H9 (cell line): ENCODE results near the gene EFCAB10. TPM values are rescaled to one million over a fixed set of nuclear protein-coding genes. Genes with fewer than 3 reads are reported as not detected.

ENCODE experiments used
- DNase-seq: peaks from one replicate; pipeline ENCODE4 v3.0.0-alpha.2; 2017
- H2AFZ ChIP-seq: one replicate; pipeline ENCODE4 v1.6.1; 2013; ENCODE audit warnings: mild to moderate bottlenecking, low read length, control low read depth, moderate library complexity
- H2AK5ac ChIP-seq: 2 replicates; pipeline ENCODE4 v1.6.1; 2013; ENCODE audit warnings: low read length, control low read depth, mixed read lengths; ENCODE audit not compliant: insufficient read length
- H2BK120ac ChIP-seq: one replicate; pipeline ENCODE4 v1.6.1; 2013; ENCODE audit warnings: low read depth, mild to moderate bottlenecking, low read length, control low read depth, inconsistent platforms; ENCODE audit not compliant: poor library complexity, severe bottlenecking
- H2BK12ac ChIP-seq: 2 replicates; pipeline ENCODE4 v1.6.1; 2013; ENCODE audit warnings: low read length, control low read depth, mixed read lengths, low read depth; ENCODE audit not compliant: insufficient read length
- H2BK15ac ChIP-seq: 2 replicates; pipeline ENCODE4 v1.6.1; 2013; ENCODE audit warnings: low read depth, low read length, control low read depth
- H2BK20ac ChIP-seq: one replicate; pipeline ENCODE4 v1.6.1; 2013; ENCODE audit warnings: low read depth, mild to moderate bottlenecking, low read length, control low read depth, inconsistent platforms; ENCODE audit not compliant: poor library complexity, severe bottlenecking
- H2BK5ac ChIP-seq: 2 replicates; pipeline ENCODE4 v1.6.1; 2013; ENCODE audit warnings: low read length, control low read depth, mixed read lengths; ENCODE audit not compliant: insufficient read length
- H3K14ac ChIP-seq: 2 replicates; pipeline ENCODE4 v1.6.1; 2013; ENCODE audit warnings: low read length, control low read depth; ENCODE audit not compliant: insufficient read depth
- H3K18ac ChIP-seq: 2 replicates; pipeline ENCODE4 v1.6.1; 2013; ENCODE audit warnings: low read depth, mild to moderate bottlenecking, mixed read lengths, low read length, control low read depth; ENCODE audit not compliant: insufficient read length
- H3K23ac ChIP-seq: 2 replicates; pipeline ENCODE4 v1.6.1; 2013; ENCODE audit warnings: low read length, control low read depth, mixed read lengths, low read depth; ENCODE audit not compliant: insufficient read length
- H3K23me2 ChIP-seq: 2 replicates; pipeline ENCODE4 v1.6.1; 2013; ENCODE audit warnings: low read depth, mild to moderate bottlenecking, mixed read lengths, low read length, control low read depth; ENCODE audit not compliant: insufficient read length, poor library complexity, severe bottlenecking
- H3K27ac ChIP-seq: 2 replicates; pipeline ENCODE4 v1.5.1; 2013; ENCODE audit warnings: low read length, control low read depth, mixed read lengths, low read depth; ENCODE audit not compliant: insufficient read length
- H3K27me3 ChIP-seq: 2 replicates; pipeline ENCODE4 v1.6.1; 2013; ENCODE audit warnings: low read length, control low read depth, inconsistent platforms; ENCODE audit not compliant: insufficient read depth
- H3K4ac ChIP-seq: 2 replicates; pipeline ENCODE4 v1.6.1; 2013; ENCODE audit warnings: low read depth, mild to moderate bottlenecking, control low read depth, inconsistent platforms, low read length, moderate library complexity
- H3K4me1 ChIP-seq: 2 replicates; pipeline ENCODE4 v1.6.1; 2013; ENCODE audit warnings: low read length, control low read depth, inconsistent platforms; ENCODE audit not compliant: insufficient read depth
- H3K4me2 ChIP-seq: 2 replicates; pipeline ENCODE4 v1.6.1; 2013; ENCODE audit warnings: low read length, control low read depth, mixed read lengths; ENCODE audit not compliant: insufficient read length, insufficient read depth
- H3K56ac ChIP-seq: 2 replicates; pipeline ENCODE4 v1.6.1; 2013; ENCODE audit warnings: low read depth, mild to moderate bottlenecking, mixed read lengths, low read length, control low read depth; ENCODE audit not compliant: insufficient read length
- H3K79me1 ChIP-seq: 2 replicates; pipeline ENCODE4 v1.6.1; 2013; ENCODE audit warnings: low read depth, mild to moderate bottlenecking, moderate library complexity, low read length, control low read depth, inconsistent platforms; ENCODE audit not compliant: insufficient read depth, poor library complexity, severe bottlenecking
- H3K79me2 ChIP-seq: 2 replicates; pipeline ENCODE4 v1.6.1; 2013; ENCODE audit warnings: low read length, control low read depth, inconsistent platforms; ENCODE audit not compliant: insufficient read depth
- H3K9ac ChIP-seq: 2 replicates; pipeline ENCODE4 v1.6.1; 2013; ENCODE audit warnings: low read length, control low read depth, mixed read lengths; ENCODE audit not compliant: insufficient read length; ENCODE audit errors: extremely low read depth
- H3K9me3 ChIP-seq: one replicate; pipeline ENCODE4 v1.6.1; 2013; ENCODE audit warnings: low read depth, low read length, inconsistent platforms; ENCODE audit not compliant: control insufficient read depth
- H3T11ph ChIP-seq: one replicate; pipeline ENCODE4 v1.6.1; 2013; ENCODE audit warnings: mild to moderate bottlenecking, low read length, control low read depth, inconsistent platforms
- H4K20me1 ChIP-seq: one replicate; pipeline ENCODE4 v1.6.1; 2013; ENCODE audit not compliant: control insufficient read depth, insufficient read length, insufficient read depth
- H4K5ac ChIP-seq: 2 replicates; pipeline ENCODE4 v1.6.1; 2013; ENCODE audit warnings: low read depth, mild to moderate bottlenecking, mixed read lengths, low read length, control low read depth; ENCODE audit not compliant: insufficient read length
- H4K8ac ChIP-seq: replicated peaks from 2 replicates; pipeline ENCODE4 v1.6.1; 2013; ENCODE audit warnings: low read length, control low read depth, mixed read lengths, low read depth; ENCODE audit not compliant: insufficient read length
- H4K91ac ChIP-seq: 2 replicates; pipeline ENCODE4 v1.6.1; 2013; ENCODE audit warnings: low read depth, mild to moderate bottlenecking, moderate library complexity, mixed read lengths, low read length, control low read depth; ENCODE audit not compliant: insufficient read length
- H3K27ac Mint-ChIP-seq, 3 experiments: 2 replicates in 2 of 3; 3 replicates in 1 of 3; pipeline ENCODE4 v1.8.0; 2020 to 2021; ENCODE audit warnings: mixed read lengths in 3 of 3, mild to moderate bottlenecking in 1 of 3, moderate library complexity in 1 of 3
- H3K27me3 Mint-ChIP-seq: 2 replicates; pipeline ENCODE4 v1.8.0; 2021; ENCODE audit warnings: low read depth, mild to moderate bottlenecking, moderate library complexity, mixed read lengths
- H3K36me3 Mint-ChIP-seq, 3 experiments: 2 replicates in 2 of 3; 3 replicates in 1 of 3; pipeline ENCODE4 v1.8.0; 2020 to 2021; ENCODE audit warnings: low read depth in 3 of 3, mixed read lengths in 3 of 3; ENCODE audit not compliant: insufficient read depth in 1 of 3
- H3K4me1 Mint-ChIP-seq, 2 experiments: 2 replicates each; pipeline ENCODE4 v1.8.0; 2020; ENCODE audit warnings: mixed read lengths in 2 of 2
- H3K4me3 Mint-ChIP-seq, 2 experiments: 2 replicates in 1 of 2; 3 replicates in 1 of 2; pipeline ENCODE4 v1.8.0; 2020 to 2021; ENCODE audit warnings: mild to moderate bottlenecking in 2 of 2, mixed read lengths in 2 of 2, moderate library complexity in 1 of 2
- H3K9me3 Mint-ChIP-seq, 2 experiments: 2 replicates in 1 of 2; 3 replicates in 1 of 2; pipeline ENCODE4 v1.8.0; 2020; ENCODE audit warnings: mild to moderate bottlenecking in 2 of 2, mixed read lengths in 2 of 2, moderate library complexity in 1 of 2
- CTCF ChIP-seq: fragments of 200-600 bp; sonication (generic); conservative IDR thresholded peaks from 3 replicates; pipeline ENCODE4 v1.8.0; 2021; ENCODE audit warnings: antibody characterized with exemption, mild to moderate bottlenecking
- WGBS: extraction: QIAGEN DNeasy Blood & Tissue Kit; methylation state at CpG from one replicate; pipeline ENCODE4 v1.1.7; 2013; ENCODE audit warnings: missing lambda C conversion rate, low lambda C conversion rate, mixed read lengths; ENCODE audit not compliant: insufficient read length; ENCODE audit errors: extremely low coverage; 5-methylcytosine and 5-hydroxymethylcytosine counted together
- total RNA-seq: library from RNA; stranded (reverse); gene quantifications from 2 replicates; pipeline ENCODE4 v1.2.1, GENCODE V29; 2021

The EFCAB10 gene
- total RNA-seq, 1 experiment from 2014 or later: 1.5 TPM

- H2BK12ac ChIP-seq: no peak overlapping the region
- Mint-ChIP-seq H3K36me3 (peaks cover 15 to 40% (median 39%) of the 10 kb centered on the region in 3 experiments), H3K27me3 (no peaks in the 10 kb centered on the region), H3K4me1 (peaks cover 4 to 18% of the 10 kb centered on the region in 2 experiments), H3K4me3 (no peak overlapping the region), H3K9me3 (no peaks in the 10 kb centered on the region), H3K27ac (peak overlapping the region; percentile 13 to 59 (median 55); a peak in 3 of 7 replicates)
- H4K91ac ChIP-seq: no peak overlapping the region
- H3K9ac ChIP-seq: no peak overlapping the region
- no peak overlapping the region for H3T11ph ChIP-seq
- H3K27me3 ChIP-seq: no peaks in the 10 kb centered on the region
- H3K27ac ChIP-seq: no peak overlapping the region
- H3K56ac ChIP-seq: no peak overlapping the region
- H2BK5ac ChIP-seq: no peak overlapping the region
- no peak overlapping the region for H4K8ac ChIP-seq
- no peak overlapping the region for H2AK5ac ChIP-seq
- no peaks in the 10 kb centered on the region for H3K79me2 ChIP-seq
- H3K14ac ChIP-seq: no peak overlapping the region
- H3K23me2 ChIP-seq: no peaks in the 10 kb centered on the region
- no CpG with 5 or more reads among the region's 20 CpGs for WGBS
- H3K4ac ChIP-seq: no peak overlapping the region
- no peak overlapping the region for H2BK20ac ChIP-seq
- no peak for TF ChIP-seq CTCF
- no peaks in the 10 kb centered on the region for H3K4me1 ChIP-seq
- no peaks in the 10 kb centered on the region for H3K9me3 ChIP-seq
- no peaks in the 10 kb centered on the region for H3K79me1 ChIP-seq
- no peak overlapping the region for H2BK120ac ChIP-seq
- no peak for DNase-seq
- no peak overlapping the region for H3K23ac ChIP-seq
- no peak overlapping the region for H3K4me2 ChIP-seq
- H3K18ac ChIP-seq: no peak overlapping the region
- H4K20me1 ChIP-seq: no peaks in the 10 kb centered on the region
- H2AFZ ChIP-seq: no peak overlapping the region
- no peak overlapping the region for H2BK15ac ChIP-seq
- no peak overlapping the region for H4K5ac ChIP-seq
Measured at GRCh38 chr7:105614341-105614840, 33.1 kb upstream of the EFCAB10 start.
